DOHH2 (cell line): ENCODE measurements around the gene TFF2.
A peak's percentile ranks its signal among the peaks of the same experiment; 100 is the strongest.

Source experiments
- H3F3A ChIP-seq: fragments of 200-600 bp; sonication (generic), shearing (Covaris generic); 2 replicates; pipeline ENCODE4 v1.6.0; 2016; ENCODE audit warnings: antibody characterized with exemption, mild to moderate bottlenecking; ENCODE audit not compliant: control insufficient read depth, insufficient read depth
- H3K27ac ChIP-seq: fragments of 200-600 bp; sonication (generic); 2 replicates; pipeline ENCODE4 v1.5.1; 2014; ENCODE audit warnings: low read depth, mild to moderate bottlenecking, low read length, moderate library complexity
- H3K27me3 ChIP-seq: fragments of 200-600 bp; sonication (generic); 2 replicates; pipeline ENCODE4 v1.6.1; 2014; ENCODE audit warnings: mild to moderate bottlenecking, low read length, mixed read lengths; ENCODE audit not compliant: control insufficient read depth
- H3K36me3 ChIP-seq: fragments of 200-600 bp; sonication (generic); 2 replicates; pipeline ENCODE4 v1.6.1; 2014; ENCODE audit warnings: mild to moderate bottlenecking, low read length, moderate library complexity, mixed read lengths; ENCODE audit not compliant: control insufficient read depth
- H3K4me1 ChIP-seq: fragments of 200-600 bp; sonication (generic); 2 replicates; pipeline ENCODE4 v1.6.1; 2014; ENCODE audit warnings: mild to moderate bottlenecking, low read length, mixed read lengths; ENCODE audit not compliant: control insufficient read depth
- H3K4me2 ChIP-seq: fragments of 200-600 bp; sonication (generic); 2 replicates; pipeline ENCODE4 v1.6.0; 2014; ENCODE audit warnings: mild to moderate bottlenecking, low read length, moderate library complexity
- H3K4me3 ChIP-seq: fragments of 200-600 bp; sonication (generic); 2 replicates; pipeline ENCODE4 v1.5.1; 2014; ENCODE audit warnings: mild to moderate bottlenecking, low read length, mixed read lengths
- H3K79me2 ChIP-seq: fragments of 200-600 bp; sonication (generic); 2 replicates; pipeline ENCODE4 v1.6.1; 2014; ENCODE audit warnings: mild to moderate bottlenecking, low read length, mixed read lengths; ENCODE audit not compliant: control insufficient read depth
- H3K9me2 ChIP-seq: fragments of 200-600 bp; sonication (generic); replicated peaks from 2 replicates; pipeline ENCODE4 v1.6.1; 2014; ENCODE audit warnings: mild to moderate bottlenecking, low read length, mixed read lengths; ENCODE audit not compliant: control insufficient read depth
- H3K9me3 ChIP-seq: fragments of 200-600 bp; sonication (generic); 2 replicates; pipeline ENCODE4 v1.6.1; 2014; ENCODE audit warnings: antibody characterized with exemption, low read length, mixed read lengths; ENCODE audit not compliant: control insufficient read depth, insufficient read depth
- H4K20me1 ChIP-seq: fragments of 200-600 bp; sonication (generic); 2 replicates; pipeline ENCODE4 v1.6.0; 2014; ENCODE audit warnings: low read depth, mild to moderate bottlenecking, antibody characterized with exemption, low read length, moderate library complexity; ENCODE audit not compliant: control insufficient read depth, insufficient read depth
- CTCF ChIP-seq: fragments of 200-600 bp; sonication (generic); IDR thresholded peaks from one replicate; pipeline ENCODE4 v1.5.1; 2014; ENCODE audit warnings: antibody characterized with exemption, mild to moderate bottlenecking, low read depth, low read length; ENCODE audit not compliant: poor library complexity, severe bottlenecking
- EZH2phosphoT487 ChIP-seq: fragments of 200-600 bp; sonication (generic); IDR thresholded peaks from 2 replicates; pipeline ENCODE4 v1.6.1; 2017; ENCODE audit warnings: borderline replicate concordance, mild to moderate bottlenecking, antibody characterized with exemption, low read length, moderate library complexity, mixed read lengths

TFF2 gene

GRCh38 chr21:42338729-42339715, 11.8 kb downstream of the TFF2 start:
- no peak overlapping the region for H3K4me2 ChIP-seq
- H3K27me3 ChIP-seq, result peaks cover 15% of the 10 kb centered on the region
- H3K4me1 ChIP-seq, result peaks cover 6% of the 10 kb centered on the region; the same call in 1 of the 2 replicates
- no peaks in the 10 kb centered on the region for H4K20me1 ChIP-seq
- TF ChIP-seq EZH2phosphoT487, result no peak
- TF ChIP-seq CTCF, result no peak
- H3K27ac ChIP-seq, result no peak overlapping the region
- no peaks in the 10 kb centered on the region for H3K36me3 ChIP-seq
- H3K79me2 ChIP-seq, result no peaks in the 10 kb centered on the region
- no peaks in the 10 kb centered on the region for H3K9me3 ChIP-seq
- peaks cover 5% of the 10 kb centered on the region; the same call in 1 of the 2 replicates for H3F3A ChIP-seq
- H3K4me3 ChIP-seq, result no peak overlapping the region
- no peaks in the 10 kb centered on the region for H3K9me2 ChIP-seq

- Histone ChIP-seq H3K4me2 (no peak overlapping the region; the same call in 1 of the 2 replicates), H3K4me1 (peaks cover 6% of the 10 kb centered on the region; the same call in 1 of the 2 replicates), H3F3A (peaks cover 5% of the 10 kb centered on the region; the same call in 1 of the 2 replicates), H3K9me3 (no peaks in the 10 kb centered on the region), H3K79me2 (no peaks in the 10 kb centered on the region), H4K20me1 (no peaks in the 10 kb centered on the region), H3K36me3 (no peaks in the 10 kb centered on the region), H3K27ac (no peak overlapping the region), H3K4me3 (no peak overlapping the region), H3K27me3 (peaks cover 15% of the 10 kb centered on the region), H3K9me2 (no peaks in the 10 kb centered on the region)
- peak; percentile 68 for TF ChIP-seq CTCF
- TF ChIP-seq EZH2phosphoT487, result no peak
Observed at GRCh38 chr21:42337830-42338728, 12.7 kb downstream of the TFF2 start.

- no peak overlapping the region for H3K4me2 ChIP-seq
- no peak for TF ChIP-seq CTCF
- no peak for TF ChIP-seq EZH2phosphoT487
- H3K27ac ChIP-seq, result no peak overlapping the region
Observed at GRCh38 chr21:42337276-42337675, 13.5 kb downstream of the TFF2 start.

More at GRCh38 chr21:42337276-42337675, 13.5 kb downstream of the TFF2 start:
- Histone ChIP-seq H3F3A (peaks cover 5% of the 10 kb centered on the region; the same call in 1 of the 2 replicates), H3K27me3 (peaks cover 16% of the 10 kb centered on the region), H3K4me3 (no peak overlapping the region), H4K20me1 (no peaks in the 10 kb centered on the region), H3K9me2 (no peaks in the 10 kb centered on the region), H3K79me2 (no peaks in the 10 kb centered on the region), H3K4me1 (peaks cover 6% of the 10 kb centered on the region; the same call in 1 of the 2 replicates), H3K9me3 (no peaks in the 10 kb centered on the region), H3K36me3 (no peaks in the 10 kb centered on the region)
